Measurements from ENCODE around the gene PPFIBP2. TPM values are rescaled to one million over a fixed set of nuclear protein-coding genes. Genes with fewer than 3 reads are reported as not detected.

Gene PPFIBP2
- total RNA-seq, 1 donor: 28.9 TPM

DNA sequence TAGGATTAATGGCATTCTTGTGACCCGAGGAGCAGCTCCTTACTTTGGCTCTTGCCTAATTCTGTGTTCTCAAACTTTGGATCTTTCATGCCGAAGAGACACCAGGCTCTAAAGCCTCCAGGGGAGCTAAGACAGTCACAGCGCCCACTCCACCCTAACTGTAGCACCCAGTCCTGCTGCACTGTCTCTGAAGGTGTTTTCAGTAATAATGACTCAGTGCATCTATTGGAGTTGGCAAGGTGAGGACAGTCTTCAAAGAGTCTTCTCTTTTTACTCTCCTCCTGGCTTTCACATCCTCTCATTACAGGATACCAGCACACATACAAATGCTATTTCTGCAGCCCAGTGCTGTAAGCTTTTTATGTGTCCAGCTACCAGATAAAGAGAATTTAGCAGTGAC, 69.4 kb downstream of the PPFIBP2 start:
- H3K9me3 ChIP-seq (ENCODE audit: low read depth, low read length): no peaks in the 10 kb centered on the region
- H3K4me3 ChIP-seq (ENCODE audit: low read length): no peak overlapping the region
- H3K4me1 ChIP-seq (ENCODE audit: insufficient read depth, low read length): peaks cover 26% of the 10 kb centered on the region
- no peaks in the 10 kb centered on the region for H3K27me3 ChIP-seq (ENCODE audit: insufficient read depth, low read length)

DNA sequence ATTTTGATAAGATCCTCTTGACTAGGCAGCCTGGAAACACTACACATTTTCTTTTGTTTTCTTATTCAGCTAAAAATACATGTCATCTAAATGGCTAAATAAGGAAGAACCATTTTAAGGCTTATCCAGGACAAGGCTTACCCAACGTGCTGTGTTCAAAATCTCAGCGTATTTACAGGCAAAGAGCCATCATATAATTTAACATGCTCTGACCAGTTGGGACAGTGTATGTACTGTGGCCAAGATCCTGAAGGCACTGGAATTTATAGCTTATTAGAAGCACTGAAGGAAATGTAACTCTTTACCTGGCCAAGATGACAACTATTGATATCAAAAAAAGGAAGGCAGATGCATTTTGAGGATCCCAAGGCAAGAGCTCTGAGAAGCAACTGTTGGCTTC, 71.1 kb downstream of the PPFIBP2 start:
- Histone ChIP-seq H3K4me3 (ENCODE audit: low read length) (no peak overlapping the region), H3K9me3 (ENCODE audit: low read depth, low read length) (no peaks in the 10 kb centered on the region), H3K27me3 (ENCODE audit: insufficient read depth, low read length) (no peaks in the 10 kb centered on the region), H3K4me1 (ENCODE audit: insufficient read depth, low read length) (peaks cover 10% of the 10 kb centered on the region)

DNA sequence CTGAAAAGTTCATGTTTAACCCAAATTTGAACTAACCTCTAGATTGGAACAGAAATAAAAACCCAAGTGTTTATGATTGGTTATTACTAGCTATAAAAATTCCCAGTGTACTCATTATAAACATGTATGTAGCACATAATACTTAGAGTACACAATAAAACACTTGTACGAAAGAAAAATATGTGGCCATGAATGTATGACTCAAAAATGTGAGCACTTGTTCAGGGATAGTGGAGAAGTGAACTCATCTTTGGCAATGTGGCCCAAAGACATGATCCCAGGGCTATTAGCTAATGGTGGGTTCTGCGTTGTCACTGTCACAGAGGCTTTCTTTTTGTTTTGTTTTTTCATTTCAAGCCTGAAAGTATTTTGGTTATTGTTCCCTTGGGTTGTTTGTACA, 72.0 kb downstream of the PPFIBP2 start:
- peaks cover 12% of the 10 kb centered on the region for H3K4me1 ChIP-seq (ENCODE audit: insufficient read depth, low read length)
- no peaks in the 10 kb centered on the region for H3K27me3 ChIP-seq (ENCODE audit: insufficient read depth, low read length)
- no peaks in the 10 kb centered on the region for H3K9me3 ChIP-seq (ENCODE audit: low read depth, low read length)
- no peak overlapping the region for H3K4me3 ChIP-seq (ENCODE audit: low read length)

DNA sequence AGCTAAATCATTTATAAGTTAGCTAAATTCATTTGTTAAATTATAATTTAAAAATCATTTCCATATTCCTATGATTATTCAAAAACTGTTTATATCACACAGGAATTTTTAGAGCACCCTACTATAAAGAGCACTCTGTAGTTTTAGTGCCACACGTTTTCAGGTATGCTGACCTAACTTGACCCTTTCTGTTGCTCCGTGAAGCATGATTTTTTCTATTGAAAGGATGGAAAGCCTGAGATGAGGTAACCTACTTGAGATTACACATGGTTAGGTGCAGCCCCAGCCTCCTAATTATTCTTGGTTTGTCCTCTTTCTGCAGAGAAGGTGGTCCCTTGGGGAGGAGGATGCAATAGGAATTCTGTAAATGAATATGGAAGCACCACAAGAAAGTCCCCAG, 72.6 kb downstream of the PPFIBP2 start:
- Histone ChIP-seq H3K27me3 (ENCODE audit: insufficient read depth, low read length) (no peaks in the 10 kb centered on the region), H3K4me1 (ENCODE audit: insufficient read depth, low read length) (peaks cover 16% of the 10 kb centered on the region), H3K4me3 (ENCODE audit: low read length) (no peak overlapping the region), H3K9me3 (ENCODE audit: low read depth, low read length) (no peaks in the 10 kb centered on the region)

DNA sequence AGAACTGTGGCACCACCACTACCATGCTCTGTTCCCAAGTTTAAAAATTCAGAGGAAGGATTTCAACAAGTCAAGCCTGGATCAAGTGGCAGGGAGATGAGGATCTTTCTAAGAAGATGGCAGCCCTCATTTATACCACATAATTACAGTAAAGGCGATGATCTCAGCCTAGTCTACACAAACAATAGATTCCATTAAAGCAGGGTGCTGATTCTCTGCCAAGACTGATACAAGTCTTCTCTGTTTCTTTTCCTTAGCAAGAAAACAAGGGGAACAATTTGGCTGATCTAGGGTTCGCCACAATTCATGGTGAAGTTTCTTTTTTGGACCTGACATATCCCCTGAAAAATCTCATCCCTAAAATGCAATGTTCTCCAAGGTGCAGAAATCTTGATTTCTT, 73.9 kb downstream of the PPFIBP2 start:
- no peak overlapping the region for H3K4me3 ChIP-seq (ENCODE audit: low read length)
- H3K27me3 ChIP-seq (ENCODE audit: insufficient read depth, low read length): no peaks in the 10 kb centered on the region
- H3K4me1 ChIP-seq (ENCODE audit: insufficient read depth, low read length): peaks cover 29% of the 10 kb centered on the region
- H3K9me3 ChIP-seq (ENCODE audit: low read depth, low read length): no peaks in the 10 kb centered on the region

DNA sequence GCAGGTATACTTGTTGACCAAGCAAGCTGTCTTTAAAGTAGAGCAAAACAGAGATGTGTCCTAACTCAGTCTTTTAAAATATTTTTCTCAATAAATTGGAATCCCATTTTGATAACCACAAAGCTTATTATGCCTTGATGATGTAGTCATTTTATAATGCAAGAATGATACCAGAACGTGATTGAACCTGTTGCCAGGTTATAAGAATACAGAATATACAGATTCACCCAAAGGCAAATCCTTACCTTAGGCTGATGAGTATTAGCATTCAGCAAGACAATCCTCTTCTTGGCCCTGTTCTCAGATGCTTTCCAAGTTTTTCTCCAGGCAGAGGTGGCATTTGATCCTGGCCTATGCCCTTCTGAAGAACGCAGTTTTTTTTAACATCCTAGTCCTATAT, 76.1 kb downstream of the PPFIBP2 start:
- no peaks in the 10 kb centered on the region for H3K27me3 ChIP-seq (ENCODE audit: insufficient read depth, low read length)

DNA sequence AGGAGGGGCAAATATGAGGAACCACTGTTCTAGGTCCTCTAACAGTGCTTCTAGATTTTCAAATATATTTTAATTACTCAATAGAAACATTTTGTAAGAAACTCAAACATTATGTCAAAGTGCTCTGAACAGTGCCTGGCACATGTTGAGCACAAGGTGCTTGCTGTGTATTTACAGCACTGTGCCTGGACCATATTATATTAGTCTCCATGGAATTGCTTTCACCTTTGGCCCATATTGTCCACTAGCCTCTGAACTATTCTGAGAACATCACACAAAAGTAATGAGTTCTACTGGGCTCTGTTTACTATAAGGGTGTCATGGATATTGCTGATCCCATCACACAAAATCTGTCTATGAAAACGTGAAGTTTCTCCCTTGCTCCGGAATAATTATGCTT, 76.7 kb downstream of the PPFIBP2 start:
- Histone ChIP-seq H3K27me3 (ENCODE audit: insufficient read depth, low read length) (no peaks in the 10 kb centered on the region), H3K4me3 (ENCODE audit: low read length) (no peak overlapping the region), H3K9me3 (ENCODE audit: low read depth, low read length) (no peaks in the 10 kb centered on the region), H3K4me1 (ENCODE audit: insufficient read depth, low read length) (peaks cover 42% of the 10 kb centered on the region)

More for the DNA sequence above, 76.1 kb downstream of the PPFIBP2 start:
- Histone ChIP-seq H3K4me3 (ENCODE audit: low read length) (no peak overlapping the region), H3K4me1 (ENCODE audit: insufficient read depth, low read length) (peaks cover 42% of the 10 kb centered on the region), H3K9me3 (ENCODE audit: low read depth, low read length) (no peaks in the 10 kb centered on the region)

DNA sequence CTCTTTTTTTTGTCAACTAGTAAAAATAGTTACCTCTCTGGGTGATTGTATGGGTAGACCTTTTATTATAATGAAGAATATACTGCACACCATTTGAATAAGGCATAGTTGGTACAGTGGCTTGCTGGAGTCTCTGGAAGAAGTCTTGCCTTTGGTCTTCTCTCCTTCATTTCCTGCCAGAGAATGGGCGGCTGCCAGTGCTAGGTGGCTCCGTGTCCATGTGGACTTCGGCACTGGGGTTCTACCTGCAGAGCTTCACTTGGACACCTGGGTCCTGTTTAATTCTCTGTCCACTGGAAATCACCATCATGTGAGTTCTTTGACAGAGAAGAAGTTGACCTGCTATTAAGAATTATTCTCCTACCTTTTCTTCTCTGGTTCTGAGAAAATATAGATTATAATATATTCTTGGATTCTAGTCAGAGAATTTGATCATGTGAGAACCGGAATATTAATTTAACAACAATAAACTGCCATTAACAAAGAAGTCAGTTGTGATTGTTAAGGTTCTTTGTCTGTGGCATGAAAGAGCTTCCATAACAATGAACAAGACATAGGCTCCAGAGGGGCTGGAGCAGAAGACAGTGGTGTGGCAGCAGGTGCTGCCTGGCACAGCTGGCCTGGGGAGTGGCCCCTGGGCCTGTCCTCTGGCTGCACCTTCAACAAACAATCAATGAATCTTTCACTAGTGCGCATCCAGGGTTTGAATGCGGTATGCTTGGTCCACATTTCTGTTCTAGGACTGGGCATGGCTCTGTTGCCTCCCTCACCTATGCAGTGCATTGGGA, 77.5 kb downstream of the PPFIBP2 start:
- Histone ChIP-seq H3K27me3 (ENCODE audit: insufficient read depth, low read length) (no peaks in the 10 kb centered on the region), H3K9me3 (ENCODE audit: low read depth, low read length) (no peaks in the 10 kb centered on the region), H3K4me1 (ENCODE audit: insufficient read depth, low read length) (peaks cover 42% of the 10 kb centered on the region), H3K4me3 (ENCODE audit: low read length) (no peak overlapping the region)

DNA sequence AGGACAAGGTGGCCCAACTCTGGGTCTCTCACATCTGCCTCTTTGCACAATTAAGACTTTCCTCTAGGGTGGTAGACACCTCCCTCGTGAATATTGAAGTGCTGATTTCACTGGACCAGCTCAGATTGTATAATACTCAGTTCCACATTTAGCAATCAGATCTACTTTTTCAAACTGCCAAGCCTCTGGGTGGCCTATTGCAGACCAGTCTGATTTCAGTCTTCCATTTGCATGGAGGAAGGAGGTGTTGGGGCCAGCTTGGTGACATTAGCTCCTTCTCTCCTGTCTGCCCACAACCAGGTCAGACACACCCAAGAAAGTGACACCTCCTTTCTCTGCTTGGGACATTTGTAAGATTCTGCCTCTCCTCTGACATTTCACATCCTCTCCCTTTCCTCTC, 78.2 kb downstream of the PPFIBP2 start:
- H3K9me3 ChIP-seq (ENCODE audit: low read depth, low read length): no peaks in the 10 kb centered on the region
- H3K4me1 ChIP-seq (ENCODE audit: insufficient read depth, low read length): peaks cover 42% of the 10 kb centered on the region
- H3K4me3 ChIP-seq (ENCODE audit: low read length): no peak overlapping the region
- H3K27me3 ChIP-seq (ENCODE audit: insufficient read depth, low read length): no peaks in the 10 kb centered on the region

DNA sequence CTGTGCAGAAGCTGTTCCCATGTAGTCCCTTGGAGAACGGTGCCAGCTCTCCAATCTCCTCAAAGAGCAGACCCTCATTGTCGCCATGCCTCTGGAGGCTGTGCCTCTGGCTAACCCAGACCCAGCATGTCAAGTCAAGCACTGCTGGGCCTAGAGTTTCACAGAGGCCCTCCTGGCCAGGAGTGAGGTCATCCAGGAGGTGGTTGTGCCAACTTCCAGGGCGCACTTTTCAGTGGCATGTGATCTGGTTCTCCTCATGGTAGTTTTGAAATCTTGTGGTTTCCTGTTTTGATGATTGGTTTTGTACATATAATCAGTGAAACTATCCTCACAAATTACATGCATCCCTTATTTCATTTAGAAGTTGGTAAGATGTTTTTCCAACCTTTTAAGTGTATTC, 78.9 kb downstream of the PPFIBP2 start:
- Histone ChIP-seq H3K9me3 (ENCODE audit: low read depth, low read length) (no peaks in the 10 kb centered on the region), H3K27me3 (ENCODE audit: insufficient read depth, low read length) (no peaks in the 10 kb centered on the region), H3K4me1 (ENCODE audit: insufficient read depth, low read length) (peaks cover 42% of the 10 kb centered on the region), H3K4me3 (ENCODE audit: low read length) (no peak overlapping the region)

DNA sequence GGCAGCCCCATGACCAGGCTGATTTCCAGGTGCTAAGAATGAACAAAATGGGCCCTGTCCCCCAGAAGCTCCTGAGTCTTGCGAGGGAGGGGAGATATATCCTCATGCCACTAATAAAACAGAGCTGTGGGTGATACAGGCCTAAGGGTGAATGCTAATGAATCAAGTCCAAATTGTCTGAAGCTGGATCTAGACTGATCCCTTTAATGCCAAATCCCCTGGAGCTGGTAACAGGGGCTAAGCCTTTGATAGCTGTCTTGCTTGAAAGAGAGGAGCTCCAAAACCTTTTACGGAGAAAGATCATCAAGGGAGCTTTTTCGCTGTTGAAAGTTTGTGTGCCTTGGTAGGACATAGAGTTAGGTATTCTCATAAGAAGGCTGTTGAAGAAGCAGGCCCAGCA, 79.7 kb downstream of the PPFIBP2 start:
- no peak overlapping the region for H3K4me3 ChIP-seq (ENCODE audit: low read length)
- no peaks in the 10 kb centered on the region for H3K27me3 ChIP-seq (ENCODE audit: insufficient read depth, low read length)
- H3K4me1 ChIP-seq (ENCODE audit: insufficient read depth, low read length): peaks cover 42% of the 10 kb centered on the region
- no peaks in the 10 kb centered on the region for H3K9me3 ChIP-seq (ENCODE audit: low read depth, low read length)

DNA sequence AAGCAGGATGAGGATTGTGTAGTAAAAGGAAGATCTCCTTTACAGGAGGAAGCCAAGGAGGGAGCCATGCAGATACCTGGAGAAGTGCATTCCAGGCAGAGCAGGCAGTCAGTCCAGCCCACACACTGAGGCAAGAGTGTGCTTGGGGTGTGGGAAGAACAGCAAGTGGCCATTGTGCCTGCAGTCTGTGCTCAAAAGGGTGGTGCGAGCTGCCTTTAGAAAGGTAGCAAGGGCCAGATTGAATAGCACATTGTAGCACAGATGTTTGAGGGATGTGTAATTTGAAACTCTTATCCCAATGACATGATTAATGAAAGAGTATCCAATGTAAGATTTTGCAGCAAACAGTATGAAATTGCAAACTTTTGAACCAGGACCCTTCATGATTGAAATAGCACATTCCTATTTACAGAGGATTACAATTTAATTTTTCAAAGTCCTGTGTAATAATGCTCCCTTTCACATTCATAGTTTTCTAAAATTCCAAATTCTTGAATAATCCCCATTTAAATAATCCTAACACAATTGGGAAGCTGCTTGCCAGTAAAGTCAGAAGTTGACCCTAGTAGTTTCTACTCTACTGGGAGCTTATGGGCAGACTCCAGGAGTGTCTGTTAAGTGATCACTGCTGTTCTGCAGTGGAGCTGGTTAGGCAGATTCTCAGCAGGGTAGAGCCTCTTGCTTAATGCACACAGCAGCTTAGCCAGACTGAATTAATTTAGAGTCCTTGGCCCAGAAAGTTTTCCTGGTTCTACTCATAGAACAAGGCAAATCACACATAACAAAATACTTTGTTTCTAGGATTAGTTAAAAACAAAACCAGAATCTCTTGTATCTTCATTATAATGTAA, 81.4 kb downstream of the PPFIBP2 start:
- no peaks in the 10 kb centered on the region for H3K9me3 ChIP-seq (ENCODE audit: low read depth, low read length)
- peaks cover 44% of the 10 kb centered on the region for H3K4me1 ChIP-seq (ENCODE audit: insufficient read depth, low read length)
- no peaks in the 10 kb centered on the region for H3K27me3 ChIP-seq (ENCODE audit: insufficient read depth, low read length)
- no peak overlapping the region for H3K4me3 ChIP-seq (ENCODE audit: low read length)

DNA sequence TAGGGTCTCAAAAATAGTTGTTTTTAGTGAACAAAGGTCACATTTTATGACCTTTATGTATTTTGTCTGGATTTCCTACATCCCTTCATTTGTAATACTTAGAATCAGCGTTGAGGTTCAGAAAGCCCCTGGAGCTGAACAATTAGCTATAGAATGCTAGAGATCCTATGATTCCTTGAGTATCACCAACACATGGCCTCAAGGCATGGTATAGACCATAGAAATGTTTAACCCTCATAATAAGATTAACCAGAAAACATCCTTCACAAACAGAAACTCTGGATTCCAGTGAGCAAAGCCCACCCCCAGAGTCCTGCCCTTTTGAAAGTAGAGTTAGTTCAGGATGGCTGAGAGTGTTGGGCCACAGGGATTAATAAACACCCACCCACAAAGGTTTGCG, 82.2 kb downstream of the PPFIBP2 start:
- Histone ChIP-seq H3K27me3 (ENCODE audit: insufficient read depth, low read length) (no peaks in the 10 kb centered on the region), H3K4me3 (ENCODE audit: low read length) (no peak overlapping the region), H3K4me1 (ENCODE audit: insufficient read depth, low read length) (peaks cover 44% of the 10 kb centered on the region), H3K9me3 (ENCODE audit: low read depth, low read length) (no peaks in the 10 kb centered on the region)

DNA sequence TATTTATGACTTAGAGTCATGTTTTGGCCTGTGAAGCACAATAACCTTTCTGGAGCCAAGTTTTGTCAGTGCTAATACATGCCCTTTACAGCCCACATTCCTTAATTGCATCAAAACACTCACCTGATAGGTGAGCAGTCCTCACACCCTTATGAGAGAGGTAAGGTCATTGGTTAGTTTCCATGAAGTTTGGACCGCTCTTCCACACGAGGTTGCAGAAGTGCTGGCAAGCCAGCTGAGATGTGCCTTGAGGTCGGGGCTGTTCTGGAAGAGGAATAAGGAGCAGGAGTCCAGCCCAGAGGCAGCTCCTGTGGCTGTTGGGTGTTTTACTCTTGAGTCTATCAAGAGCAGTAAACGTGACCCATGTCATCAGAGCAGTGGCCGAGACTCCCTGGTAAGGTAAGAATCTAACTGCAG, 83.2 kb downstream of the PPFIBP2 start:
- peaks cover 34% of the 10 kb centered on the region for H3K4me1 ChIP-seq (ENCODE audit: insufficient read depth, low read length)
- H3K9me3 ChIP-seq (ENCODE audit: low read depth, low read length): no peaks in the 10 kb centered on the region
- H3K27me3 ChIP-seq (ENCODE audit: insufficient read depth, low read length): no peaks in the 10 kb centered on the region

DNA sequence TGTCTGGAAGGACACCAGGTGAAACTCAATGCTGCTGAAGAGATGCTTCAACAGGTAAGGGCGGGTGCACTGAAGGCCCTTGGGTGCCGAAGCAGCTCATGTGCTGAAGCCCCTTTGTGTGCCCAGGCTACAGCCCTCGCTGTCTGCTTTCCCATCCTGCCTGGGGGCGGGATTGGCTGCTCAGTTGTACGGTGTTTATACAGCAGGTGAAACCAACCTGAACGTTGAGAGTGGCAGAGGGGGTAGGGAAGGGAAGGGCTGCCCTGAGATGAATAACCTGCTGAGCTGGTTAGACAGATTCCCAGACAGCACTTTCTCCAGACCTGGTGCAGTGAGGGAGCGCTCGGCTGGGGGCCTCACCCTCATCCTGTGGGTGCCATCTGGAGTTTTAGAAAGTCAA, 83.8 kb downstream of the PPFIBP2 start:
- Histone ChIP-seq H3K9me3 (ENCODE audit: low read depth, low read length) (no peaks in the 10 kb centered on the region), H3K4me3 (ENCODE audit: low read length) (no peak overlapping the region), H3K4me1 (ENCODE audit: insufficient read depth, low read length) (peaks cover 27% of the 10 kb centered on the region), H3K27me3 (ENCODE audit: insufficient read depth, low read length) (no peaks in the 10 kb centered on the region)

More for the DNA sequence above, 83.2 kb downstream of the PPFIBP2 start:
- H3K4me3 ChIP-seq (ENCODE audit: low read length): no peak overlapping the region
